Urinary bladder (tissue), 4 donors: ENCODE results near the gene TNFRSF4. TPM values are rescaled to one million over a fixed set of nuclear protein-coding genes. Genes with fewer than 3 reads are reported as not detected.
"Not testable (repeated sequence)": the region's sequence is repeated elsewhere in the genome, so short reads cannot be mapped to it uniquely, and the experiment has no call there.

Experiments used
- DNase-seq: peaks from one replicate; pipeline ENCODE4 v3.0.0-alpha.2; 2015; ENCODE audit errors: extremely low spot score
- H3K27ac ChIP-seq: one replicate; pipeline ENCODE4 v1.5.1; 2013; ENCODE audit warnings: low read depth, mild to moderate bottlenecking, moderate library complexity
- H3K36me3 ChIP-seq: one replicate; pipeline ENCODE4 v1.6.1; 2013; ENCODE audit warnings: mild to moderate bottlenecking, moderate library complexity; ENCODE audit not compliant: insufficient read depth
- H3K4me1 ChIP-seq: one replicate; pipeline ENCODE4 v1.6.1; 2013; ENCODE audit warnings: mild to moderate bottlenecking, moderate library complexity; ENCODE audit not compliant: insufficient read depth
- H3K4me3 ChIP-seq: one replicate; pipeline ENCODE4 v1.5.1; 2013; ENCODE audit warnings: low read depth, low read length
- WGBS: extraction: QIAGEN DNeasy Blood & Tissue Kit; methylation state at CpG from one replicate; pipeline ENCODE4 v1.1.7; 2013; 5-methylcytosine and 5-hydroxymethylcytosine counted together
- polyA plus RNA-seq: library from polyadenylated mRNA; stranded (reverse); fragments of 200-250 nt; gene quantifications from one replicate; pipeline ENCODE4 v1.2.3, GENCODE V29; 2013
- total RNA-seq: library from RNA; depleted of rRNA; stranded (reverse); fragments of >200 nt; gene quantifications from one replicate; pipeline ENCODE4 v1.2.3, GENCODE V29; 2014
- donor health status: healthy with polysubstance abuse.
- donor health status: healthy.

Gene TNFRSF4
- total and polyA plus RNA-seq, 2 donors = 0.48 to 2.2 TPM

GRCh38 chr1:1200876-1201810 is 12.8 kb downstream of the TNFRSF4 start:
- no peak for DNase-seq
- WGBS = 1% methylated on average over 108 of the region's 109 CpGs
- H3K4me1 ChIP-seq = no peaks in the 10 kb centered on the region
- no peaks in the 10 kb centered on the region for H3K36me3 ChIP-seq
- peak overlapping the region; percentile 42 for H3K4me3 ChIP-seq
- H3K27ac ChIP-seq = no peak overlapping the region

GRCh38 chr1:1199961-1200875 is 13.7 kb downstream of the TNFRSF4 start:
- Histone ChIP-seq H3K36me3 (no peaks in the 10 kb centered on the region), H3K4me1 (no peaks in the 10 kb centered on the region), H3K4me3 (no peak overlapping the region), H3K27ac (no peak overlapping the region)
- 80% methylated on average over 31 of the region's 31 CpGs for WGBS
- no peak for DNase-seq

- H3K27ac ChIP-seq = no peak overlapping the region
- no peak overlapping the region for H3K4me3 ChIP-seq
- no peaks in the 10 kb centered on the region for H3K36me3 ChIP-seq
- WGBS = 88% methylated on average over 22 of the region's 22 CpGs
- DNase-seq = no peak
- no peaks in the 10 kb centered on the region for H3K4me1 ChIP-seq
Observed at GRCh38 chr1:1199141-1199960, 14.6 kb downstream of the TNFRSF4 start.

- 70% methylated on average over 23 of the region's 23 CpGs for WGBS
- H3K4me1 ChIP-seq = no peaks in the 10 kb centered on the region
- DNase-seq = no peak
- H3K27ac ChIP-seq = no peak overlapping the region
- H3K4me3 ChIP-seq = no peak overlapping the region
- H3K36me3 ChIP-seq = no peaks in the 10 kb centered on the region
Observed at GRCh38 chr1:1198423-1199140, 15.4 kb downstream of the TNFRSF4 start.

GRCh38 chr1:1197551-1198422 is 16.2 kb downstream of the TNFRSF4 start:
- Histone ChIP-seq H3K4me1 (no peaks in the 10 kb centered on the region), H3K27ac (no peak overlapping the region), H3K36me3 (no peaks in the 10 kb centered on the region), H3K4me3 (no peak overlapping the region)
- 92% methylated on average over 48 of the region's 48 CpGs for WGBS
- no peak for DNase-seq

- Histone ChIP-seq H3K36me3 (no peaks in the 10 kb centered on the region), H3K27ac (no peak overlapping the region), H3K4me1 (no peaks in the 10 kb centered on the region), H3K4me3 (no peak overlapping the region)
- WGBS = 83% methylated on average over 8 of the region's 8 CpGs
- DNase-seq = no peak
Observed at GRCh38 chr1:1197188-1197500, 16.8 kb downstream of the TNFRSF4 start.

- WGBS = 80% methylated on average over 13 of the region's 13 CpGs
- Histone ChIP-seq H3K4me1 (no peaks in the 10 kb centered on the region), H3K36me3 (no peaks in the 10 kb centered on the region), H3K27ac (no peak overlapping the region), H3K4me3 (no peak overlapping the region)
- no peak for DNase-seq
Observed at GRCh38 chr1:1196431-1197187, 17.3 kb downstream of the TNFRSF4 start.

GRCh38 chr1:1195726-1196125 is 18.2 kb downstream of the TNFRSF4 start:
- 94% methylated on average over 6 of the region's 6 CpGs for WGBS
- H3K36me3 ChIP-seq, H3K27ac ChIP-seq, DNase-seq, H3K4me3 ChIP-seq, H3K4me1 ChIP-seq: not testable (repeated sequence)

GRCh38 chr1:1194723-1195122 is 19.2 kb downstream of the TNFRSF4 start:
- Histone ChIP-seq H3K4me3 (no peak overlapping the region), H3K27ac (no peak overlapping the region), H3K36me3 (no peaks in the 10 kb centered on the region), H3K4me1 (no peaks in the 10 kb centered on the region)
- 75% methylated on average over 3 of the region's 3 CpGs for WGBS
- DNase-seq = no peak

GRCh38 chr1:1191734-1192133 is 22.2 kb downstream of the TNFRSF4 start:
- no peaks in the 10 kb centered on the region for H3K36me3 ChIP-seq
- H3K4me1 ChIP-seq = no peaks in the 10 kb centered on the region
- WGBS = 83% methylated on average over 11 of the region's 11 CpGs
- H3K27ac ChIP-seq = no peak overlapping the region
- no peak for DNase-seq
- H3K4me3 ChIP-seq = no peak overlapping the region

- DNase-seq = no peak
- H3K4me1 ChIP-seq = no peaks in the 10 kb centered on the region
- WGBS = 74% methylated on average over 5 of the region's 5 CpGs
- no peak overlapping the region for H3K27ac ChIP-seq
- no peak overlapping the region for H3K4me3 ChIP-seq
- H3K36me3 ChIP-seq = no peaks in the 10 kb centered on the region
Observed at GRCh38 chr1:1189111-1189510, 24.8 kb downstream of the TNFRSF4 start.

- DNase-seq = no peak
- no peaks in the 10 kb centered on the region for H3K4me1 ChIP-seq
- no peaks in the 10 kb centered on the region for H3K36me3 ChIP-seq
- no peak overlapping the region for H3K27ac ChIP-seq
- no peak overlapping the region for H3K4me3 ChIP-seq
Observed at GRCh38 chr1:1187938-1188337, 26.0 kb downstream of the TNFRSF4 start.
